Measurements from ENCODE around the gene PAK4. TPM values are rescaled to one million over a fixed set of nuclear protein-coding genes. Genes with fewer than 3 reads are reported as not detected.
"Not testable (repeated sequence)": the region's sequence is repeated elsewhere in the genome, so short reads cannot be mapped to it uniquely, and the experiment has no call there.

PAK4 gene
- total RNA-seq, 2 experiments from 2014 or later, result 15.3 to 18.2 TPM

DNA sequence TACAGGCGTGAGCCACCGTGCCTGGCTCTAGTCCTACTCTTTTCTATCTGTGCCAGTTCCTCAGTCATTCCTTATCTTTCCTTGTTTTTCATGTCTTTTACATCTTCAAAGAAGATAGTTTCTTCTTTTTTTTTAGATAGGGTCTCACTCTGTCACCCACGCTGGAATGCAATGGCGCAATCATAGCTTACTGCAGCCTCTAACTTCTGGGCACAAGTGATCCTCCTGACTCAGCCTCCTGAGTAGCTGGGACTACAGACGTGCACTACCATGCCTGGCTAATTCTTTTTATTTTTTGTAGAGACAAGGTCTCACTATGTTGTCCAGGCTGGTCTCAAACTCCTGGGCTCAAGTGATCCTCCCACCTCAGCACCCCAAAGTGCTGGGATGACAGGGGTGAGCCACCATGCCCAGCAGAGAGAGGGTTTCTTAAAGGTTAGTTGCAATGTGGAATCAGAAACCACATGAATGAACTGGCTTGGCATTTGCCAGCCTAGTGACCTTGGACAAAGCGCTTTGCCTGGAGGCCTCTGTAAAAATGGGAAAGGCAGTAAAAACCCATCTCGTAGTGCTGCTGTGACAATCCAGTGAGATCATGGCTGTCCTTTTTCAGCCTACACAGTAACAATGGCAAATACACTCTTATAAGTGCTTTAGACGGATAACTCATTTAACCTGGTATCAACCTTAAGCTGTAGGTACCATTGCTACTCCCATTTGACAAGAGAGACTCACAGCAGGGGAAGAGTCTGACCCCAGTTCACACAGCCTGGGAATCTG, 37.5 kb upstream of the PAK4 start:
- CTCF ChIA-PET, result no interaction called here
- peaks cover 9% of the 10 kb centered on the region for H3K4me1 Mint-ChIP-seq (ENCODE audit: low read depth)
- no peak overlapping the region for H3K4me3 Mint-ChIP-seq
- no peaks in the 10 kb centered on the region for H3K9me3 Mint-ChIP-seq (ENCODE audit: insufficient read depth)
- no peaks in the 10 kb centered on the region for H3K36me3 Mint-ChIP-seq (ENCODE audit: low read depth)
- H3K27ac Mint-ChIP-seq, result no peak overlapping the region
- POLR2A ChIA-PET, result no interaction called here
- DNase-seq (no peak), ATAC-seq (no peak)
- H3K27me3 Mint-ChIP-seq (ENCODE audit: low read depth), result peaks cover 28% of the 10 kb centered on the region

DNA sequence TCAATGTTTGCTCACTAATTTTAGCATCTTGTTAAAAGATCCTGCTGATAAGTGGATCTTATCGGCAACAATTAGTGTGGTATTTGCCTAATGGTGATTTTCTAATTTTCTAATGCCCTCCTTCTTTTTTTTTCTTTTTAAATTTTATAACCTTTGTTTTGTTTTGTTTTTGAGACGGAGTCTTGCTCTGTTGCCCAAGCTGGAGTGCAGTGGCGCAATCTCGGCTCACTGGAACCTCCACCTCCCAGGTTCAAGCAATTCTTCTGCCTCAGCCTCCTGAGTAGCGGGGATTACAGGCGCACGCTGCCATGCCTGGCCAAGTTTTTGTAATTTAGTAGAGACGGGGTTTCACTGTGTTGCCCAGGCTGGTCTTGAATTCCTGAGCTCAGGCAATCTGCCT, 35.6 kb upstream of the PAK4 start:
- H3K36me3 Mint-ChIP-seq (ENCODE audit: low read depth); DNase-seq; H3K27ac Mint-ChIP-seq; ATAC-seq; CTCF ChIA-PET; H3K4me3 Mint-ChIP-seq; H3K9me3 Mint-ChIP-seq (ENCODE audit: insufficient read depth); H3K4me1 Mint-ChIP-seq (ENCODE audit: low read depth); POLR2A ChIA-PET: not testable (repeated sequence)
- H3K27me3 Mint-ChIP-seq (ENCODE audit: low read depth), result peaks cover 21% of the 10 kb centered on the region

DNA sequence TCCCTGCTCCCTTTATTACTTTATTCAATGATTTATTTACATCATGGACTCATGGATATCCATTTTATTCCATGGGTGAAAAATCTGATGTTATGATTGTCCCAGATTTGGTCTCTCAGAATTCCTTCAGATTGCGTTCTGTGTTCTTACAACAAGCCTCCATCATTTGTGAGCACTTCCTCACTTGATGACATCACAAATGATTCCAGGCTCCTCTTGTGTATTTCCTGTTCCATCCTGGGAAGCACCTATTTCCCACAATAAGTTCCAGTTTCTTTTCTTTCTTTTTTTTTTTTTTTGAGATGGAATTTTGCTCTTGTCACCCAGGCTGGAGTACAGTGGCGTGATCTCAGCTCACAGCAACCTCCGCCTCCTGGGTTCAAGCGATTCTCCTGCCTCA, 34.7 kb upstream of the PAK4 start:
- DNase-seq (no peak), ATAC-seq (no peak)
- Mint-ChIP-seq H3K27me3 (ENCODE audit: low read depth) (peaks cover 14% of the 10 kb centered on the region), H3K27ac (no peak overlapping the region), H3K4me1 (ENCODE audit: low read depth) (no peaks in the 10 kb centered on the region), H3K9me3 (ENCODE audit: insufficient read depth) (no peaks in the 10 kb centered on the region), H3K36me3 (ENCODE audit: low read depth) (no peaks in the 10 kb centered on the region), H3K4me3 (no peak overlapping the region)
- ChIA-PET CTCF (no interaction called here), POLR2A (no interaction called here)

DNA sequence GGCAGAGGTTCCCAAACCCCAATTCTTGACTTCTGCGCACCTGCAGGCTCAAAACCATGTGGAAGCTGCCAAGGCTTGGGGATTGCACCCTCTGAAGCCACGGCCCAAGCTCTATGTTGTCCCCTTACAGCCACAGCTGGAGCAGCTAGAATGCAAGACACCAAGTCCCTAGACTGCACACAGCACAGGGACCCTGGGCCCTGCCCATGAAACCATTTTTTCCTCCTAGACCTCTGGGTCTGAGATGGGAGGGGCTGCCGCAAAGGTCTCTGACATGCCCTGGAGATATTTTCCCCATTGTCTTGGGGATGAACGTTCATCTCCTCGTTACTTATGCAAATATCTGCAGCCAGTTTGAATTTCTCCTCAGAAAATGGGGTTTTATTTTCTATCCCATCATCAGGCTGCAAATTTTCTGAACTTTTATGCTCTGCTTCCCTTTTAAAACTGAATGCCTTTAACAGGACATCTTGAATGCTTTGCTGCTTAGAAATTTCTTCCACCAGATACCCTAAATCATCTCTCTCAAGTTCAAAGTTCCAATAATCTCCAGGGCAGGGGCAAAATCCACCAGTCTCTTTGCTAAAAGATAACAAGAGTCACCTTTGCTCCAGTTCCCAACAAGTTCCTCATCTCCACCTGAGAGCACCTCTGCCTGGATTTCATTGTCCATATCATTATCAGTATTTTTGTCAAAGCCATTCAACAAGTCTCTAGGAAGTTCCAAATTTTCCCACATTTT, 29.6 kb upstream of the PAK4 start:
- POLR2A ChIA-PET; H3K4me3 Mint-ChIP-seq; CTCF ChIA-PET; H3K36me3 Mint-ChIP-seq (ENCODE audit: low read depth); H3K4me1 Mint-ChIP-seq (ENCODE audit: low read depth); DNase-seq; H3K9me3 Mint-ChIP-seq (ENCODE audit: insufficient read depth); ATAC-seq; H3K27ac Mint-ChIP-seq: not testable (repeated sequence)
- H3K27me3 Mint-ChIP-seq (ENCODE audit: low read depth), result peaks cover 28% of the 10 kb centered on the region

DNA sequence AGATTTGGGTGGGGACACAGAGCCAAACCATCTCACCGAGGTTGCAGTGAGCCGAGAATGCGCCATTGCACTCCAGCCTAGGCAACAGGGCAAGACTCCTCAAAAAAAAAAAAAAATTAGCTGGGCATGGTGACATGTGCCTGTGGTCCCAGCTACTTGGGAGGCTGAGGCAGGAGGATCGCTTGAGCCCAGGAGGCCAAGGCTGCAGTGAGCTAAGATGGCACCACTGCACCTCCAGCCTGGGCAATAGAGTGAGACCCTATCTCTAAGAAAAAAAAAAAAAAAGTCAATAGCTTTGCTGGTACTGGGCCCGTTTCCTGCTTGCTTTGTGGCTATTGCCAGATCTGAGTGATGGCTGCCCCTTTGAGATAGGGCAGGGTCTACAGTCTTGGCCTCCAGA, 28.3 kb upstream of the PAK4 start:
- ChIA-PET CTCF (no interaction called here), POLR2A (no interaction called here)
- DNase-seq, result no peak
- Mint-ChIP-seq H3K27me3 (ENCODE audit: low read depth) (peaks cover 28% of the 10 kb centered on the region), H3K9me3 (ENCODE audit: insufficient read depth) (no peaks in the 10 kb centered on the region), H3K36me3 (ENCODE audit: low read depth) (no peaks in the 10 kb centered on the region), H3K27ac (no peak overlapping the region), H3K4me3 (no peak overlapping the region), H3K4me1 (ENCODE audit: low read depth) (no peaks in the 10 kb centered on the region)
- ATAC-seq, result no peak

DNA sequence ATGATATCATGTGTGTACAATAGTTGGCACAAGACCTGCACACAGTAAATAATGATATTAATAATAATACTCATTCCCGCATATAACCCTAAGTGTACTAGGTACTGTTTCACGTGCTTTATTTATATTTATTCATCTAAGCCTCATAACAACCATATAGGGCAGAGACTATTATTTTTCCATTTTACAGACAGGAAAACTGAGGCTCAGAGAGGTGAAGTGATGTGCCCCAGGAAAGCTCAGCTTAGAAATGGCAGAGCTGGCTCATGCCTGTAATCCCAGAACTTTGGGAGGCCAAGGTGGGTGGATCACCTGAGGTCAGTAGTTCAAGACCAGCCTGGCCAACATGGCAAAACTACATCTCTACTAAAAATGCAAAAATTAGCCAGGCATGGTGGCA, 27.9 kb upstream of the PAK4 start:
- H3K27ac Mint-ChIP-seq, result no peak overlapping the region
- H3K27me3 Mint-ChIP-seq (ENCODE audit: low read depth), result peaks cover 28% of the 10 kb centered on the region
- no peaks in the 10 kb centered on the region for H3K4me1 Mint-ChIP-seq (ENCODE audit: low read depth)
- ChIA-PET CTCF (no interaction called here), POLR2A (no interaction called here)
- H3K36me3 Mint-ChIP-seq (ENCODE audit: low read depth), result no peaks in the 10 kb centered on the region
- H3K4me3 Mint-ChIP-seq, result no peak overlapping the region
- H3K9me3 Mint-ChIP-seq (ENCODE audit: insufficient read depth), result no peaks in the 10 kb centered on the region
- no peak for ATAC-seq
- no peak for DNase-seq

DNA sequence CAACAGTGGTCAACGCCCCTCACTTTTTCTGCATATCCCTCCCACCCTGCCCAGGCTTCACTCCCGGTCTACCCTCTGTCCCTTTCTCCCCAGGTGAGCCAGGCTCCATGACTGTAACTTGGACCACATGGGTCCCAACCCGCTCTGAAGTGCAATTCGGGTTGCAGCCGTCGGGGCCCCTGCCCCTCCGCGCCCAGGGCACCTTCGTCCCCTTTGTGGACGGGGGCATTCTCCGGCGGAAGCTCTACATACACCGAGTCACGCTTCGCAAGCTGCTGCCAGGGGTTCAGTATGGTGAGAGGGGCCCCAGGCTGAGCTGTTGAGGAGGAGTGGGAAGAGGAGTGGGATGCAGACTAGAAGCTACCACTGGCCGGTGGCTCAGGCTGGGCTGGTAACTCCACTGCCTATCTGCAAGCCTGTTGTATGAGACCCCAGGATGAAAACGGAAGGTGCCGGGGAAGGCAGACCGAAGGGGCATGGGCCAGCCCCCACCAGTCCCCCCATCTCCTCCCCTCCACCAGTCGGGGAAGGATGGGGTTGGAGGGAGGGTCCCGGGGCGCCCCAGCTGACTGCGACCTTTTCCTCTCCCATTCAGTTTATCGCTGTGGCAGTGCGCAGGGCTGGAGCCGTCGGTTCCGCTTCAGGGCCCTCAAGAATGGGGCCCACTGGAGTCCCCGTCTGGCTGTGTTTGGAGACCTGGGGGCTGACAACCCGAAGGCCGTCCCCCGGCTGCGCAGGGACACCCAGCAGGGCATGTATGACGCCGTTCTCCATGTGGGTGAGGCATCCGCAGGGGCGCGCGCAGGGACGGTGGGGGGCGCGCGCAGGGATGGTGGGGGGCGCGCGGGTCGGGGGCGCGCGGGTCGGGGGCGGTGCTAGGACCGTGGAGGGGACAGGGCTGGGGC, 27.0 kb upstream of the PAK4 start:
- Mint-ChIP-seq H3K36me3 (ENCODE audit: low read depth) (no peaks in the 10 kb centered on the region), H3K4me3 (no peak overlapping the region), H3K27me3 (ENCODE audit: low read depth) (peaks cover 27% of the 10 kb centered on the region), H3K4me1 (ENCODE audit: low read depth) (no peaks in the 10 kb centered on the region), H3K27ac (no peak overlapping the region), H3K9me3 (ENCODE audit: insufficient read depth) (no peaks in the 10 kb centered on the region)
- DNase-seq, result no peak
- no peak for ATAC-seq
- POLR2A ChIA-PET, result no interaction called here
- CTCF ChIA-PET, result no interaction called here

DNA sequence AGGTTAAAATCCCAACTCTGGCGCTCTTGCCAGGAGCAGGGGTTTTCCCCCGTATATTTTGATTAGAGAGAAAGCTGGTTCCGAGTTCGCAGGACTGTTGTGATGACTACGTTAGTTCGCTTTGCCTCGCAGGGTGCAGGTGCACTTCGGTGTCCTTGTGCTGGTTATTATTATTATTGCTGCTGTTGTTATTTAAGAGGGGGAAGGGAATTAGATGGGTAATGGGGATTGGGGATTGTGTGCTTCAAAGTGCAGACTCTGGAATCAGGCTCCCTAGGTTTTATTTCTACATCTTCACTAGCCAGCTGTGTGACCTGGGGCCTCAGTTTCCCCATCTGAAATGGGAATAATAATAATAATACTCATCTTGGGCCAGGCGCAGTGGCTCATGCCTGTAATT, 26.2 kb upstream of the PAK4 start:
- ChIA-PET POLR2A (no interaction called here), CTCF (no interaction called here)
- Mint-ChIP-seq H3K27ac (no peak overlapping the region), H3K4me3 (no peak overlapping the region), H3K9me3 (ENCODE audit: insufficient read depth) (no peaks in the 10 kb centered on the region), H3K4me1 (ENCODE audit: low read depth) (no peaks in the 10 kb centered on the region), H3K36me3 (ENCODE audit: low read depth) (no peaks in the 10 kb centered on the region), H3K27me3 (ENCODE audit: low read depth) (peaks cover 22% of the 10 kb centered on the region)
- DNase-seq, result no peak
- ATAC-seq, result no peak

DNA sequence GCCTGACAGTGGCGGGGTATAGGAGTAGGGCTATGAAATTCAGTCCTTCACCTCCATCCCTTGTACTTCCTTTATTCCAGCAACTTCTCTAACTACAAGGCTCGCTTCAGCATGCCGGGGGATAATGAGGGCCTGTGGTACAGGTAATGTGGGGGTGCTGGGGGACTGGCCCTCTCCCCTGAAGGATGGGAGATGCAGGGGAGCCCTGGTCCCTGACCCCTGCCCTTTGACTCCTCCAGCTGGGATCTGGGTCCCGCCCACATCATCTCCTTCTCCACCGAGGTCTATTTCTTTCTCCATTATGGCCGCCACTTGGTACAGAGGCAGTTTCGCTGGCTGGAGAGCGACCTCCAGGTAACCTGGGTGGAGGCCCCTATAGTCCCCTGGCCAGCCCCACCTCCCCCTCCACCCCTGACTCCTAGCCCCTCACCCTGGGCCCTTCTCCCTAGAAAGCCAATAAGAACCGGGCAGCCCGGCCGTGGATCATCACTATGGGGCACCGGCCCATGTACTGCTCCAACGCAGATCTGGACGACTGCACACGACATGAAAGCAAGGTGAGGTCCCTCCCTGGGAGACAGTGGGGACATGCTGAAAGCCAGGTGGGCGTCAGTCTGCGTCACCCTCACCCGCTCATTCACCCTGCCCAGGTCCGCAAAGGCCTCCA, 25.0 kb upstream of the PAK4 start:
- Mint-ChIP-seq H3K27ac (no peak overlapping the region), H3K4me3 (no peak overlapping the region), H3K4me1 (ENCODE audit: low read depth) (no peaks in the 10 kb centered on the region), H3K36me3 (ENCODE audit: low read depth) (no peaks in the 10 kb centered on the region), H3K9me3 (ENCODE audit: insufficient read depth) (no peaks in the 10 kb centered on the region), H3K27me3 (ENCODE audit: low read depth) (peaks cover 18% of the 10 kb centered on the region)
- CTCF ChIA-PET, result interaction anchor here (0.9 kb wide), 1 partner anchor 128 kb away, joined by 3 read pairs; no protein-coding TSS in a partner anchor
- DNase-seq (no peak), ATAC-seq (no peak)
- POLR2A ChIA-PET, result no interaction called here

DNA sequence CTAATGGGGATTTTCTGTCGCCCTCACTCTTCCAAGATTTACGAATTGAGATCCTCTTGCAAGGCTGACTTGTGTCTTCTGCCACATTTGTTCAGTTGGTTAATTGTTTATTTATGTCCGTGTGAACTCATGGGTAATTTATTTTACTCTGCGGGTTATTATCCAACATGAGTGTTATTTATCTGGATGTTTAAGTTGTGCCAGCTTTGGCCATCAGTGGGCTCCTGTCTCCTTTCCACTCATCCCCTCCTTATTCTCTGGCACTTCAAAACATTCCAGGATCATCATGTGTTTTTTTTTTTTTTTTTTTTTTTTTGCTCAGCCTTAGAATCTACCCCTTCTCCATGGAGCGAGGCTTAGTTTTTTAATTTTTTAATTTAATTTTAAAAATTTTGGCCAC, 22.4 kb upstream of the PAK4 start:
- peaks cover 7% of the 10 kb centered on the region for H3K27me3 Mint-ChIP-seq (ENCODE audit: low read depth)
- CTCF ChIA-PET, result no interaction called here
- H3K4me1 Mint-ChIP-seq (ENCODE audit: low read depth), result no peaks in the 10 kb centered on the region
- no peak for ATAC-seq
- no peaks in the 10 kb centered on the region for H3K9me3 Mint-ChIP-seq (ENCODE audit: insufficient read depth)
- H3K27ac Mint-ChIP-seq, result no peak overlapping the region
- no peaks in the 10 kb centered on the region for H3K36me3 Mint-ChIP-seq (ENCODE audit: low read depth)
- H3K4me3 Mint-ChIP-seq, result no peak overlapping the region
- POLR2A ChIA-PET, result no interaction called here
- DNase-seq, result no peak

DNA sequence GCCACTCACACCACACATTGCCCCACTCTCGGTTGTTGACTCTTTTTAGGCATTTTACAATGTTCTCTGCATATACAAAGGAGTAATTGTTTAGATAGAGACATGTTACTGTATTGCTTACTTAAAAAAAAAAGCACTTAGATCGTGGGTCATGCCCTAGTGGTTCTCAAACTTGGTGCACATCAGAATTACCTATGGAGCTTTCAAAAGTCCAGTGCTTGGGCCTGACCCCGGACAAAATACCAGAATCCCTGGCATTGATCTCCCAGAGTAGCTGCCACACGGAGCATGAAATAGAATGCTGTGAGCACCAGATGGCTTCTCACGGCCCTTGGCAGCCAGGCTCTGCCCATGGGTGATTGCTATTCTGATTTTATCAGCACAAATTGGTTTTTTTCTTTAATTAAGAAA, 21.4 kb upstream of the PAK4 start:
- ChIA-PET CTCF (no interaction called here), POLR2A (no interaction called here)
- peaks cover 3% of the 10 kb centered on the region for H3K27me3 Mint-ChIP-seq (ENCODE audit: low read depth)
- no peak overlapping the region for H3K27ac Mint-ChIP-seq
- ATAC-seq (no peak), DNase-seq (no peak)
- no peaks in the 10 kb centered on the region for H3K36me3 Mint-ChIP-seq (ENCODE audit: low read depth)
- H3K4me3 Mint-ChIP-seq, result no peak overlapping the region
- no peaks in the 10 kb centered on the region for H3K4me1 Mint-ChIP-seq (ENCODE audit: low read depth)
- H3K9me3 Mint-ChIP-seq (ENCODE audit: insufficient read depth), result no peaks in the 10 kb centered on the region

DNA sequence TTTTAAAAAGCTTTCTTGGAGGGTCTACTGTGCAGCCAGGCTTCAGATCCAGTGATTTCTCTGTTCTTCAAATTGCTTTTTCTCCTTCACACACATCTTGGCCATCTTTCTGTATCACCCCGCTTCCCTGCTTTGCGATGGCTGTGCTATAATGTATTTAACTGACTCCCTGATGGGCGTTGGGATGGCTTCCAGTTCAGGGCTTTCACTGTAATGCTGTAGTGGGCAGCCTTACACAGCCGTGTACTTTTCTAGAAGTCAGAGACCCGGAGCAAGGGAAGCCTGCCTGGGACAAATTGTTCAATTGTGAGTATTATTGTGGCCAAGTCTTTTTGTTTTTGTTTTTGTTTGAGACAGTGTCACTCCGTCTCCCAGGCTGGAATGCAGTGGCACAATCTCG, 19.4 kb upstream of the PAK4 start:
- no peak for ATAC-seq
- Mint-ChIP-seq H3K27me3 (ENCODE audit: low read depth) (no peaks in the 10 kb centered on the region), H3K4me1 (ENCODE audit: low read depth) (peaks cover 7% of the 10 kb centered on the region), H3K4me3 (no peak overlapping the region), H3K27ac (no peak overlapping the region), H3K9me3 (ENCODE audit: insufficient read depth) (no peaks in the 10 kb centered on the region), H3K36me3 (ENCODE audit: low read depth) (no peaks in the 10 kb centered on the region)
- ChIA-PET CTCF (no interaction called here), POLR2A (no interaction called here)
- no peak for DNase-seq
